Gastrocnemius medialis (tissue), 4 donors: ENCODE measurements around the gene CAMK2D. TPM values are rescaled to one million over a fixed set of nuclear protein-coding genes. Genes with fewer than 3 reads are reported as not detected.
"Not testable (repeated sequence)": the region's sequence is repeated elsewhere in the genome, so short reads cannot be mapped to it uniquely, and the experiment has no call there.

Experiments
- ATAC-seq, 2 donors: fragments of 150-250 bp; one replicate each; pipeline ENCODE4 v1.9.1; 2016
- DNase-seq, 2 donors: peaks; one replicate each; pipeline ENCODE4 v3.0.0-alpha.2; 2019
- H3K27ac ChIP-seq, 4 donors: fragments of 200-600 bp; sonication (generic); 1 replicate in 1 of 4; 2 replicates in 3 of 4; pipeline ENCODE4 v1.5.1; 2016 to 2018; ENCODE audit warnings: mild to moderate bottlenecking in 2 of 4, moderate library complexity in 1 of 4
- H3K27me3 ChIP-seq, 3 donors: fragments of 200-600 bp; sonication (generic) in 2 of 3; 1 replicate in 1 of 3; 2 replicates in 2 of 3; pipeline versions ENCODE4 v1.5.1 to v1.6.0; 2016 to 2019; ENCODE audit warnings: mild to moderate bottlenecking in 1 of 3, moderate library complexity in 1 of 3
- H3K36me3 ChIP-seq, 2 donors: fragments of 200-600 bp; sonication (generic) in 1 of 2; one replicate each; pipeline ENCODE4 v1.5.1; 2017 to 2018
- H3K4me1 ChIP-seq, 2 donors: fragments of 200-600 bp; sonication (generic) in 1 of 2; one replicate each; pipeline ENCODE4 v1.5.1; 2016 to 2017; ENCODE audit warnings: mild to moderate bottlenecking in 2 of 2
- H3K4me3 ChIP-seq, 4 donors: fragments of 200-600 bp; sonication (generic) in 3 of 4; 1 replicate in 1 of 4; 2 replicates in 3 of 4; pipeline ENCODE4 v1.5.1; 2016 to 2019; ENCODE audit warnings: mild to moderate bottlenecking in 2 of 4
- H3K9me3 ChIP-seq, 3 donors: fragments of 200-600 bp; sonication (generic) in 2 of 3; 1 replicate in 1 of 3; 2 replicates in 2 of 3; pipeline ENCODE4 v1.5.1; 2016 to 2019
- POLR2A ChIP-seq, 2 donors: fragments of 450-650 bp; IDR thresholded peaks; one replicate each; pipeline ENCODE4 v1.6.1; 2017; ENCODE audit warnings: antibody characterized with exemption in 2 of 2, mild to moderate bottlenecking in 2 of 2, moderate library complexity in 2 of 2
- in situ Hi-C, 4 donors: fragments of 200-750 bp; cut with MboI; loops; one replicate each; pipeline versions ENCODE4 v1.15.0 to v1.8.0; 2017; ENCODE audit warnings: low sequenced_read_pairs in 4 of 4
- intact Hi-C: fragments of 100-400 bp; cut with DNase I; formaldehyde crosslinking; loops from one replicate; pipeline ENCODE4 v1.15.1; 2023; ENCODE audit warnings: low total_unique reads
- total RNA-seq, 4 donors: library from RNA; depleted of rRNA; stranded (reverse); fragments of >200 nt; gene quantifications; one replicate each; pipeline versions ENCODE4 v1.1.0 to v1.2.3, GENCODE V29; 2016
- TF ChIP-seq, protein P1 (sequence below), 5 experiments: fragments of 450-650 bp in 3 of 5; fragments of 200-600 bp in 2 of 5; sonication (generic) in 2 of 5; IDR thresholded peaks in 4 of 5; conservative IDR thresholded peaks in 1 of 5; 1 replicate in 4 of 5; 2 replicates in 1 of 5; pipeline ENCODE4 v1.5.1; 2016 to 2019; ENCODE audit warnings: antibody characterized with exemption in 5 of 5, mild to moderate bottlenecking in 3 of 5, moderate library complexity in 3 of 5

Gene CAMK2D
- total RNA-seq, 4 donors from 2014 or later, result 73.2 to 149 (median 119) TPM

DNA sequence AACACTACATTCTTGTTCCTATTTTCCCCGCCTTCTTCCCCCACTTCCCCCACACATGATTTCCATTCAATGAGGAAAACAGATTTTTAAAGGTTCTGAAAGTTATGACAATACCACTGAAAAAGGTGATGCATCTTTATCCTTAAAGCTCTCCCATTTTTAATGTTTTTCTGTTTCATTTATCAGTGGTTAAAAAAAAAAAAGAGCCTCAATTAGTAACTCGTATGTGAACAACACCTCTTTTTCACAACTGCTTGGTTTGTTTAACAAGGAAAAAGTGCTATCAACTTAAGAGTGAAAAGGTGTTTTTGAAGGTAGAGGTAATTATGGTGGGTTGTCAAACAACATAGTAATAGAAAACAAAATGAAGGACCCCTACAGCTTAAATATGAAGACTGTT lies 8.2 kb upstream of the CAMK2D start:
- DNase-seq, result no peak
- no peak overlapping the region for H3K27ac ChIP-seq
- in situ Hi-C loops, result loop anchor here in 3 of 4 donors (10.0 kb wide), 2 partner anchors 365 to 375 kb away; no protein-coding TSS in a partner anchor
- ATAC-seq, result no peak
- intact Hi-C loops, result no loop called here
- no peaks in the 10 kb centered on the region for H3K36me3 ChIP-seq
- H3K4me3 ChIP-seq, result no peak overlapping the region
- TF ChIP-seq, protein P1, sequence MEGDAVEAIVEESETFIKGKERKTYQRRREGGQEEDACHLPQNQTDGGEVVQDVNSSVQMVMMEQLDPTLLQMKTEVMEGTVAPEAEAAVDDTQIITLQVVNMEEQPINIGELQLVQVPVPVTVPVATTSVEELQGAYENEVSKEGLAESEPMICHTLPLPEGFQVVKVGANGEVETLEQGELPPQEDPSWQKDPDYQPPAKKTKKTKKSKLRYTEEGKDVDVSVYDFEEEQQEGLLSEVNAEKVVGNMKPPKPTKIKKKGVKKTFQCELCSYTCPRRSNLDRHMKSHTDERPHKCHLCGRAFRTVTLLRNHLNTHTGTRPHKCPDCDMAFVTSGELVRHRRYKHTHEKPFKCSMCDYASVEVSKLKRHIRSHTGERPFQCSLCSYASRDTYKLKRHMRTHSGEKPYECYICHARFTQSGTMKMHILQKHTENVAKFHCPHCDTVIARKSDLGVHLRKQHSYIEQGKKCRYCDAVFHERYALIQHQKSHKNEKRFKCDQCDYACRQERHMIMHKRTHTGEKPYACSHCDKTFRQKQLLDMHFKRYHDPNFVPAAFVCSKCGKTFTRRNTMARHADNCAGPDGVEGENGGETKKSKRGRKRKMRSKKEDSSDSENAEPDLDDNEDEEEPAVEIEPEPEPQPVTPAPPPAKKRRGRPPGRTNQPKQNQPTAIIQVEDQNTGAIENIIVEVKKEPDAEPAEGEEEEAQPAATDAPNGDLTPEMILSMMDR (IDR thresholded peaks at IDR 0.05 in 4 of 5, conservative IDR thresholded peaks at IDR 0.05 in 1 of 5), result no peak
- H3K4me1 ChIP-seq, result no peaks in the 10 kb centered on the region
- H3K9me3 ChIP-seq, result no peaks in the 10 kb centered on the region
- H3K27me3 ChIP-seq, result no peaks in the 10 kb centered on the region

DNA sequence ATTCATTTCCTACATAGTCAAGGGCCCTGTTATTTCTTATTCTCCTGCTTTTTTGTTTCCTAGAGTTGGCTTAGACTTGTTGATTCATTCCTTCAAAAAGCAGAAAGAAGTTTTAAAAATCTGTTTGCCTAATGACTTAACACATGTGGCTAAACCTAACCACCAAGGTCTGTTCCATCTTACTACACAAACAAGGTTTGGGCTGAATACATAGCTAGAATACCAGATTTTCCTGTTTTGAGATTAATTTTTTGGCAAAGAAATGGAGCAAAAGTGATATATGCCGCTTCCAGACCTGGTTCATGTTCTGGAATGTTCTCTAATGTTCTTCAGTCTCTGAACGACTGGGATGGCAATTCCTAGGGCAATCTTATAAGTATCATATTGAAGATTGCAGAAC lies 7.4 kb upstream of the CAMK2D start:
- no peak overlapping the region for H3K4me3 ChIP-seq
- in situ Hi-C loops, result loop anchor here in 2 of 4 donors (10.0 kb wide), 2 partner anchors 364 to 374 kb away; no protein-coding TSS in a partner anchor
- DNase-seq (no peak), ATAC-seq (no peak)
- no peaks in the 10 kb centered on the region for H3K27me3 ChIP-seq
- H3K27ac ChIP-seq, result no peak overlapping the region
- no peaks in the 10 kb centered on the region for H3K36me3 ChIP-seq
- H3K9me3 ChIP-seq, result no peaks in the 10 kb centered on the region
- intact Hi-C loops, result no loop called here
- no peaks in the 10 kb centered on the region for H3K4me1 ChIP-seq
- TF ChIP-seq, protein P1 (IDR thresholded peaks at IDR 0.05 in 4 of 5, conservative IDR thresholded peaks at IDR 0.05 in 1 of 5), result no peak
- no peak for TF ChIP-seq POLR2A (IDR thresholded peaks at IDR 0.05)

DNA sequence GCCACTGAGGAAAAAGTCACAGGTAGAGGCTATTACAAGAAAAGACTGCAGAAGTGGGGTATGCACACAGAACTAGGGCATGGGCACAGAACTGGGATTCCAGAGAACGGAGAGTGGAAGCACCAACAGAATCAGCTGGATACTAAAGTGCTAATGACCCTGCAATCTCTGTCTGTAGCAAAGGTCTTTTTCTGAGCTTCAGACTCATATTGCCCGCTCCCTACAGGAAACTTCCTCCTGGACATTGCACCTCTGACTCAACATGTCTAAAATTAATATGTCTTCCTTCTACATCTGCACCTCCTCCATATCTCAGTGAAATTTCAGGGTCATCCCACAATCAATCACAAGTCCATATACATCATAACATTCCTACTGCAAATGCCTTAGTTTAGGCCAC lies 5.3 kb upstream of the CAMK2D start:
- no peaks in the 10 kb centered on the region for H3K27me3 ChIP-seq
- no peak for ATAC-seq
- no peak overlapping the region for H3K4me3 ChIP-seq
- H3K4me1 ChIP-seq, result peaks cover 3 to 4% of the 10 kb centered on the region in 2 donors
- no peak for DNase-seq
- H3K9me3 ChIP-seq, result no peaks in the 10 kb centered on the region
- in situ Hi-C loops, result loop anchor here in 2 of 4 donors (10.0 kb wide), 2 partner anchors 362 to 372 kb away; no protein-coding TSS in a partner anchor
- TF ChIP-seq, protein P1 (IDR thresholded peaks at IDR 0.05 in 4 of 5, conservative IDR thresholded peaks at IDR 0.05 in 1 of 5), result no peak
- no peak for TF ChIP-seq POLR2A (IDR thresholded peaks at IDR 0.05)
- no peaks in the 10 kb centered on the region for H3K36me3 ChIP-seq
- intact Hi-C loops, result no loop called here
- no peak overlapping the region for H3K27ac ChIP-seq

DNA sequence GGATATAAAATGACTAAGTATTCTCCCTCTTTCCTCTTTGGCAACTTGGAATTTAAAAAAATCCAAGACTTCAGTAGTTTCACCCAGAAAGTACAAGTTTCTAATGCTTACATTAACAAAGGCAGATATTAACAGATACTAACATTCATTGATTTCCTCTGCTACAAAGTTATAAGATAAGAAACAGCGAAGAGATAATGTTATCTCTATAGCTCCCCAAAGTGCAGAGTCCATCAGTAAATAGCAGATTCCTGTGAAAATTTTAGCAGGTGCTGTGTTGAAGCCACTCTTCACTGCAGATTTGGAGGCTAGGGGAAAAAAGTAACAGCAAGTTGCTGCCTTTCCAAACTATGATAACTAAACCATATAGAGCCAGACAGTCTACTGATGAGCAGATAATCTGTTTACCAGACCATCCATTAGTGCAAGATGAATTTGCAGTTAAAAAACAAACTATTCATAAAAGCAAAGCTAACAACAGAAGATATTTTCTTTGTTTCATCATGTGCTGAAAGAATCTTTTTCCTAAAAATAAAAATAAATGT lies 3.3 kb upstream of the CAMK2D start:
- no peaks in the 10 kb centered on the region for H3K9me3 ChIP-seq
- H3K36me3 ChIP-seq, result no peaks in the 10 kb centered on the region
- H3K27me3 ChIP-seq, result no peaks in the 10 kb centered on the region
- no peak for DNase-seq
- H3K27ac ChIP-seq, result no peak overlapping the region
- peaks cover 3 to 4% of the 10 kb centered on the region in 2 donors for H3K4me1 ChIP-seq
- ATAC-seq, result no peak
- in situ Hi-C loops (loop anchor here in 3 of 4 donors (5.0 to 10.0 kb wide), 3 partner anchors 217 to 370 kb away; no protein-coding TSS in a partner anchor), intact Hi-C loops (loop anchor here (5.0 kb wide), 3 partner anchors 127 to 317 kb away; no protein-coding TSS in a partner anchor)
- TF ChIP-seq, protein P1 (IDR thresholded peaks at IDR 0.05 in 4 of 5, conservative IDR thresholded peaks at IDR 0.05 in 1 of 5), result no peak
- TF ChIP-seq POLR2A (IDR thresholded peaks at IDR 0.05), result no peak
- no peak overlapping the region for H3K4me3 ChIP-seq

DNA sequence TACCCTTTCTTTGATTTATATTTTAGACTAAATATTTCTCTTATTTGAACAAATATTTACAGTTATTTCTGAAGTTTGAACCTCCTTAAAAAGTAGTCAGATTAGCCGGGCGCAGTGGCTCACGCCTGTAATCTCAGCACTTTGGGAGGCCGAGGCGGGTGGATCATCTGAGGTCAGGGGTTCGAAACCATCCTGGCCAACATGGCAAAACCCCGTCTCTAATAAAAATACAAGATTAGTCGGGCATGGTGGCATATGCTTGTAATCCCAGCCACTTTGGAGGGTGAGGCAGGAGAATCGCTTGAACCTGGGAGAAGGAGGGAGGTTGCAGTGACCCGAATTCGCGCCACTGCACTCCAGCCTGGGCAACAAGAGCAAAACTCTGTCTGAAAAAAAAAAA lies 2.4 kb upstream of the CAMK2D start:
- peaks cover 9 to 12% of the 10 kb centered on the region in 2 donors for H3K4me1 ChIP-seq
- ATAC-seq, DNase-seq, H3K27me3 ChIP-seq, H3K4me3 ChIP-seq, H3K27ac ChIP-seq, H3K9me3 ChIP-seq, H3K36me3 ChIP-seq: not testable (repeated sequence)
- in situ Hi-C loops, result loop anchor here in 3 of 4 donors (5.0 to 10.0 kb wide), 3 partner anchors 217 to 369 kb away; no protein-coding TSS in a partner anchor
- intact Hi-C loops, result loop anchor here (5.0 kb wide), 3 partner anchors 127 to 317 kb away; no protein-coding TSS in a partner anchor
